ENCODE measurements around the gene CACNB2. TPM values are rescaled to one million over a fixed set of nuclear protein-coding genes. Genes with fewer than 3 reads are reported as not detected.

CACNB2 gene
- total and polyA plus RNA-seq, 2 experiments from 2014 or later = 101 to 172 TPM

DNA sequence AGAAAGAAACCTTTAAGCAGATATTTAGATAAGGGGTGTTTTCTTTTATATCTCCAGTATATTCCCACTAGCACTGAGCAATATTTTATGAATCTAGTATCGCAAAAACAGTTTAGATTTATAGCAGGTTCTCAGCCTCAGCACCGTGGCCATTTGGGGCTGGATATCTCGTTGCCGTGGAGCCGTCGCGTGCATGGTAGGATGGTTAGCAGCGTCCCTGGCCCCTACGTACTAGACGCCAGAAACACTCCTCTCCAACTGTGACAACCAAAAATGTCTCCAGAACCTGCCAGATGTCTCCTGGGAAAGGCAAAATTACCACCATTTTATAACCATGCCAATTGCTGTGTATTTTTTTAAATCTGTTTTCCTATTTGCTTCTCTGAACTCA is 172.9 kb downstream of the CACNB2 start:
- no peaks in the 10 kb centered on the region for H3K9me3 ChIP-seq (ENCODE audit: low read depth)
- H3K4me3 ChIP-seq = no peak overlapping the region
- H3K36me3 ChIP-seq = no peaks in the 10 kb centered on the region
- DNase-seq (ENCODE audit: low read depth in 1 of 2, low spot score in 1 of 2) = no peak
- peak overlapping the region; percentile 72 for H3K27ac ChIP-seq
- H3K27me3 ChIP-seq = no peaks in the 10 kb centered on the region
- no peak for TF ChIP-seq CTCF (IDR thresholded peaks at IDR 0.05; ENCODE audit: low read depth, low read length)
- H3K4me1 ChIP-seq (ENCODE audit: low read depth) = peaks cover 25% of the 10 kb centered on the region

DNA sequence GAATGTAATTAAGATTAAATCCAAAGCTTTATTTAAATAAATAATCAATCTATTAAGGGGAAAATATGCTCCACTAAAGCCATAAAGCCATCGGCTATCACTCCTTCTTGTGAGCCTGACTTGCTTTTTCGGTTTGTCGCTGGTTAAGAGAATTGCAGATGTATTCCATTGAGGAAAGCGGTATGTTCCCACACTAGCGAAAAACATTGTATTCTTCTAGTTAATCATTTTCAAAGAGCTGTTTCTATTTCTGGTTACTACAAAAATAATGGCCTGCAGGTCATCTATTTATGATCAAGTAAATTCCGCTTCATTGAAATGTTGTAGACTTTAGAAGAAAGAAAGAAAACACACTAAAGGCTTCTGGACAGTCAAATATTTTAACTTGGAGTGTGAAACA is 173.4 kb downstream of the CACNB2 start:
- Histone ChIP-seq H3K4me1 (ENCODE audit: low read depth) (peaks cover 25% of the 10 kb centered on the region), H3K36me3 (no peaks in the 10 kb centered on the region), H3K27me3 (no peaks in the 10 kb centered on the region), H3K4me3 (no peak overlapping the region), H3K9me3 (ENCODE audit: low read depth) (no peaks in the 10 kb centered on the region), H3K27ac (peak overlapping the region; percentile 72)
- DNase-seq (ENCODE audit: low read depth in 1 of 2, low spot score in 1 of 2) = no peak
- no peak for TF ChIP-seq CTCF (IDR thresholded peaks at IDR 0.05; ENCODE audit: low read depth, low read length)

GRCh38 chr10:18319628-18320027 is 179.4 kb downstream of the CACNB2 start:
- DNase-seq (ENCODE audit: low read depth in 1 of 2, low spot score in 1 of 2) = no peak
- H3K4me1 ChIP-seq (ENCODE audit: low read depth) = peaks cover 2% of the 10 kb centered on the region
- no peaks in the 10 kb centered on the region for H3K9me3 ChIP-seq (ENCODE audit: low read depth)
- TF ChIP-seq CTCF (IDR thresholded peaks at IDR 0.05; ENCODE audit: low read depth, low read length) = no peak
- H3K27me3 ChIP-seq = no peaks in the 10 kb centered on the region
- no peak overlapping the region for H3K4me3 ChIP-seq
- no peak overlapping the region for H3K27ac ChIP-seq
- no peaks in the 10 kb centered on the region for H3K36me3 ChIP-seq

- no peaks in the 10 kb centered on the region for H3K4me1 ChIP-seq (ENCODE audit: low read depth)
- no peak for TF ChIP-seq CTCF (IDR thresholded peaks at IDR 0.05; ENCODE audit: low read depth, low read length)
- H3K36me3 ChIP-seq = no peaks in the 10 kb centered on the region
- no peak for DNase-seq (ENCODE audit: low read depth in 1 of 2, low spot score in 1 of 2)
- H3K27ac ChIP-seq = no peak overlapping the region
- H3K9me3 ChIP-seq (ENCODE audit: low read depth) = no peaks in the 10 kb centered on the region
- H3K4me3 ChIP-seq = no peak overlapping the region
- H3K27me3 ChIP-seq = no peaks in the 10 kb centered on the region
Observed at GRCh38 chr10:18321371-18321770, 181.1 kb downstream of the CACNB2 start.

GRCh38 chr10:18323916-18324315 is 183.7 kb downstream of the CACNB2 start:
- no peak overlapping the region for H3K27ac ChIP-seq
- no peaks in the 10 kb centered on the region for H3K9me3 ChIP-seq (ENCODE audit: low read depth)
- no peaks in the 10 kb centered on the region for H3K36me3 ChIP-seq
- H3K27me3 ChIP-seq = no peaks in the 10 kb centered on the region
- no peak for TF ChIP-seq CTCF (IDR thresholded peaks at IDR 0.05; ENCODE audit: low read depth, low read length)
- DNase-seq (ENCODE audit: low read depth in 1 of 2, low spot score in 1 of 2) = no peak
- no peak overlapping the region for H3K4me3 ChIP-seq
- no peaks in the 10 kb centered on the region for H3K4me1 ChIP-seq (ENCODE audit: low read depth)

DNA sequence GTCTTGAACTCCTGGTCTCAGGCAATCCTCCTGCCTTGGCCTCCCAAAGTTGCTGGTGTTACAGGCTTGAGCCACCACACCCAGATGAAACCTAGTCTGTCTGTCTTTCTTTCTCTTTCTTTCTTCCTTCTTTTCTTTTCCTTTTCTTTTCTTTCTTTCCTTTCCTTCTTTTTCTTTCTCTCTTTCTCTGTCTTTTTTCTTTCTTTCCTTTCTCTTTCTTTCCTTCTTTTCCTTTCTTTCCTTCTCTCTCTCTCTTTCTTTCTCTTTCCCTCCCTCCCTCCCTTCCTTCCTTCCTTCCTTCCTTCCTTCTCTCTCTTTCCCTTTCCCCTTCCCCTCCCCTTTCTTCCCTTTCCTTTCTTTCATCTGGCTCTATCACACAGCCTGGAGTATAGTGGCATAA is 185.2 kb downstream of the CACNB2 start:
- Histone ChIP-seq H3K27me3 (no peaks in the 10 kb centered on the region), H3K27ac (no peak overlapping the region), H3K9me3 (ENCODE audit: low read depth) (no peaks in the 10 kb centered on the region), H3K4me1 (ENCODE audit: low read depth) (no peaks in the 10 kb centered on the region), H3K4me3 (no peak overlapping the region), H3K36me3 (no peaks in the 10 kb centered on the region)
- DNase-seq (ENCODE audit: low read depth in 1 of 2, low spot score in 1 of 2) = no peak
- no peak for TF ChIP-seq CTCF (IDR thresholded peaks at IDR 0.05; ENCODE audit: low read depth, low read length)

Data from cardiac muscle cell (in vitro differentiated cells and primary cell).